HL-60/S4 treated with phorbol 12-myristate 13-acetate at 8.2 ng/mL for 4 days and 3 days (cell line): ENCODE data around the gene ADAM10.

Experiments
- in situ Hi-C: fragments of 300-500 bp; cut with MboI; formaldehyde crosslinking; loops from 2 replicates; pipeline ENCODE4 v1.15.0; 2022; ENCODE audit warnings: low sequenced_read_pairs

Gene ADAM10

GRCh38 chr15:58584789-58585461 is 164.6 kb downstream of the ADAM10 start:
- in situ Hi-C loops: no loop called here

GRCh38 chr15:58583171-58583908 is 166.2 kb downstream of the ADAM10 start:
- in situ Hi-C loops: no loop called here

GRCh38 chr15:58582160-58582559 is 167.3 kb downstream of the ADAM10 start:
- in situ Hi-C loops: no loop called here

DNA sequence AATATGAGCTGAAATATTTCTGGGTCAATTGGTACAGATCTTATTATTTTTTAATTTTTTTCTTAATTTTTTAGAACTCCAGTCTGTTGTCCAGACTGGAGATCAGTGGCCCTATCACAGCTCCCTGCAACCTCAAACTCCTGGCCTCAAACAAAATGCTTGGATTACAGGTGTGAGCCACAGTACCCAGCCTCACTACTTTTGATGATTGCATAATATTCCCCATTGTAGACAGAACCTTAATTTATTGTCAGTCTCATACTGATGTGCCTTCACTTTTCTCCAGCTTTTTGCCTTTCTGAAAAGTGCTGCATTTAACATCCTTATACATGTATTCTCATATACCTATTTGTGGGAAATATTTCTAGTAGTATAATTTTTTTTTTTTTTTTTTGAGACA is 172.8 kb downstream of the ADAM10 start:
- in situ Hi-C loops: no loop called here

GRCh38 chr15:58575045-58575786 is 174.3 kb downstream of the ADAM10 start:
- in situ Hi-C loops: no loop called here

DNA sequence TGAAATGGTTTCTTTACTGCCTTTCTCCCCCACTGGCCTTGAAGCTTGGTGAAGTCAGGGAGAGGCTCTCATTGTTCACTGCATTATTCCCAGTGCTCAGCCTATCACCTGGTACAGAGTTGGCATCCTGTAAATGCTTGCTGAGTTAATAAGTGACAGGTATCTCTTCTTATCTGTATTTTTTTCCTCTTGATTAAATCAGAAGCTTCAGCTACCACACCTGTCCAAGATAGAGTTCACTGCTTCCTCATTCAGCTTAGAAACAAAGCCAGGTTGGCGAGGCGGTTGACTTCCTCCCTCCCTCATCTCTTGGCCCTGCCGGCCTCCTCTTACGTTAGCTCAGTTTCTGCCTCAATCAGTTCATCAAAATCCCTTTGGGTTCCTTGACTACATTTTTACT is 174.9 kb downstream of the ADAM10 start:
- in situ Hi-C loops: no loop called here

DNA sequence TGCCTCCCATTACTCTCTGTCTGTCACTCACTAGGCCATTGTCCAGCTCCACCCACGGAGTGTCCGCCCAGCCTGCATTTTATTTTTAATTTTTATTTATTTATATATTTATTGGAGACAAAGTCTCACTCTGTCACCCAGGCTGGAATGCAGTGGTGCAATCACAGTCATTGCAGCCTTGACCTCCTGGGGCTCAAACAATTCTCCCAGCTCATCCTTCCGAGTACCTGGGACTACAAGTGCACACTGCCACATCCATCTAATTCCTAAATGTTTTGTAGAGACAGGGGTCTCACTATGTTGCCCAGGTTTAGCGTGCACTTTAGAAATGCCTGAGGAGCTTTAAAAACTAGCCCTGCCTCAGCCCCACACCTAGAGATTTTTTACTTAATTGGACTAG is 176.2 kb downstream of the ADAM10 start:
- in situ Hi-C loops: no loop called here

- in situ Hi-C loops: no loop called here
These were observed 177.0 kb downstream of the ADAM10 start for GRCh38 chr15:58572521-58572920.

- in situ Hi-C loops: no loop called here
These were observed 178.0 kb downstream of the ADAM10 start for GRCh38 chr15:58571491-58571890.

- in situ Hi-C loops: no loop called here
These were observed 180.1 kb downstream of the ADAM10 start for GRCh38 chr15:58569455-58569854.

- in situ Hi-C loops: no loop called here
These were observed 181.3 kb downstream of the ADAM10 start for GRCh38 chr15:58568157-58568571.

- in situ Hi-C loops: no loop called here
These were observed 183.5 kb downstream of the ADAM10 start for GRCh38 chr15:58566029-58566428.

- in situ Hi-C loops: no loop called here
These were observed 183.9 kb downstream of the ADAM10 start for GRCh38 chr15:58565619-58566018.

DNA sequence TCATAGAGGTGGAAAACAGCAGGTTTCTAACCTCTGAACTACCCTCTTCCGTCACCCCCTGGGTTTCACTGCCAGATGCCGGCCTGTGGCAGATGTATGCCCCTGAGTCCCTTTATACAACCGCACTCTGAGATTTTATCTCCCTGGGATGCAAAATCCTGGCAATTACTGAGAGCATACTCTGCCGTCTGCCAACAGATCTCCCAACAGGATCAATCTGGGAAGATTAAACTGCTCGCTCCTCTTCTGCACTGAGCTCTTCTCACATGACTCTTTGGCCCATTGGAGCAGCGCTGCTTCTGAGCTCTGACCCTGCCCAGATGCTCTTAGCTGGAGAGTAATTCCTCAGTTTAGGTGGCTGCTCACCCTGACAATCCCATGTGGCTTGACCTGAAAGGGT is 184.5 kb downstream of the ADAM10 start:
- in situ Hi-C loops: no loop called here

DNA sequence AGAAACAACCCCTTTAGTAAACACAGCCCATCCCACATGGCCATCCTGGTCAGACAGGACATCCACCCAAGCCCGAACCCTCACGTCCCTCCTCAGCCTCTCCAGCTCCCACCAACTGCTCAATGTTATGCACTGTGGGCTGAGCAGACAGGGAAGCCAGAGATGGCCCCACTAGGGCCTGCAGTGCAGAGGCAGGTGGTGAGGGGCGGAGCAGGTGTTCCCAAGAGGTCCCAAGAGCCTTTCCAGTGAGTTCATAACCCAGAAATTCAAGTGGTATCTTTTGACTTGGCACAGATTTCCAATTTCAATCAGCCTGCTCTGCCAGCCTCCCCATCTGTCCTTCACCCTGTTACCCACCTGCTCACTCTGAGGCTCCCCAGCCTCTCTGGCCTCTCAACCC is 187.4 kb downstream of the ADAM10 start:
- in situ Hi-C loops: no loop called here

- in situ Hi-C loops: no loop called here
These were observed 188.2 kb downstream of the ADAM10 start for GRCh38 chr15:58561321-58561720.

- in situ Hi-C loops: no loop called here
These were observed 189.5 kb downstream of the ADAM10 start for GRCh38 chr15:58559904-58560588.

- in situ Hi-C loops: no loop called here
These were observed 190.7 kb downstream of the ADAM10 start for GRCh38 chr15:58558777-58559176.

DNA sequence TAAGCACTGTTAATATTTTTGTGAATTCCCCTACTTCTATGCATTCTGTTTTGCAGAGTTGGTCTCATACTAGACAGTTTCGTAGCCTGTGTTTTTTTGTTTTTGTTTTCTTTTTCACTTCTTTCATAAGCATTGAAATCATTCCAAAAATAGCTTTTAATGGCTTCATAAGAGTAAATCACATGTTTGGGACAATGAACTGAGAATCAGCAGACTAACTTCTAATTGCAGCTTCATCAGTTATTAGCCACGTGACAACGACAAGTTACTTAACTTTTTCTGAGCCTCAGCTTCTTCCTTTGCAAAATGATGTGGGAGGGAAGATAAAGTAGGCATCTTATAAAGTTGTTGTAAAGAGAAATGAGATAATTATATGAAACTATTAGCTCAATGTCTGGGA is 193.0 kb downstream of the ADAM10 start:
- in situ Hi-C loops: no loop called here

- in situ Hi-C loops: no loop called here
These were observed 193.5 kb downstream of the ADAM10 start for GRCh38 chr15:58556028-58556361.
